ENCODE data around the gene FOXC1. TPM values are rescaled to one million over a fixed set of nuclear protein-coding genes. Genes with fewer than 3 reads are reported as not detected.

Gene FOXC1
- total and polyA plus RNA-seq, 8 donors: 0.75 to 3.4 (median 1.0) TPM

- Histone ChIP-seq H3K27me3 (no peaks in the 10 kb centered on the region), H3K4me1 (no peaks in the 10 kb centered on the region), H3K4me3 (no peak overlapping the region), H3K36me3 (no peaks in the 10 kb centered on the region), H3K27ac (no peak overlapping the region), H3K9me3 (no peaks in the 10 kb centered on the region)
- TF ChIP-seq CTCF (IDR thresholded peaks at IDR 0.05): no peak
- intact Hi-C loops (cut with DNase I): no loop called here
- DNase-seq (no peak), ATAC-seq (no peak)
Observed at GRCh38 chr6:1662534-1662933, 52.8 kb downstream of the FOXC1 start.

Other genes with a start within 250 kb of the FOXC1 start
- 10 to 100 TPM; 12.6 to 17.7 TPM for gene FOXF2, start 220.3 kb upstream of the FOXC1 start, total RNA-seq
- 10 to 100 TPM; 52.4 to 69.7 (median 59.7) TPM for gene FOXF2, start 220.3 kb upstream of the FOXC1 start, polyA plus RNA-seq (ENCODE audit: insufficient read length in 6 of 6)

All from left lung (tissue), 10 donors.